GM12873 (cell line): ENCODE measurements around the gene LDAH.

Source experiments
- CTCF ChIP-seq: IDR thresholded peaks from 2 replicates; pipeline ENCODE4 v1.5.1; 2012; ENCODE audit warnings: low read depth, mild to moderate bottlenecking, moderate library complexity, low read length, control low read depth; ENCODE audit not compliant: insufficient read depth; ENCODE audit errors: missing control alignments

LDAH gene

GRCh38 chr2:20815216-20815615 lies 7.7 kb downstream of the LDAH start:
- TF ChIP-seq CTCF, result no peak

- TF ChIP-seq CTCF, result no peak
Observed at GRCh38 chr2:20812779-20813178, 10.1 kb downstream of the LDAH start.

- TF ChIP-seq CTCF, result no peak
Observed at GRCh38 chr2:20806286-20806685, 16.6 kb downstream of the LDAH start.

GRCh38 chr2:20803974-20804373 lies 18.9 kb downstream of the LDAH start:
- no peak for TF ChIP-seq CTCF

GRCh38 chr2:20803226-20803682 lies 19.6 kb downstream of the LDAH start:
- no peak for TF ChIP-seq CTCF

DNA sequence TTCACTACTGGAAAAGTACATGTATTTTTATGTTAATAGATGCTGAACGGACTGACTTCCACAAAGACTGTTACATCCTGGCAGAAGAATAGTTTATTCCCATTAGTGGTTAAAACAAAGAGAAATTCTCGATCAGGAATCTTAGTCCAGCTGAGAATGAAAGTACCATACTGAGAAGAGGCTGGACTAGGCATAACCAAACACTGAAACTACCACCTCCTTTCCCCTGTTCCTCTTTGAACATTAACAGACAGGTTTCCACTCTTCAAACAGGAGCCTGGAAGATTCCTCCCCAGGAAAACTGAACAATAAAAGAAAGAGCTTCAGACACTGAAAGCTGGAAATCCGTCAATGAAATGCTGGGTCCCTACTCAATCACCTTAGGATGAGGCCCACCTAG lies 25.8 kb downstream of the LDAH start:
- TF ChIP-seq CTCF, result no peak

DNA sequence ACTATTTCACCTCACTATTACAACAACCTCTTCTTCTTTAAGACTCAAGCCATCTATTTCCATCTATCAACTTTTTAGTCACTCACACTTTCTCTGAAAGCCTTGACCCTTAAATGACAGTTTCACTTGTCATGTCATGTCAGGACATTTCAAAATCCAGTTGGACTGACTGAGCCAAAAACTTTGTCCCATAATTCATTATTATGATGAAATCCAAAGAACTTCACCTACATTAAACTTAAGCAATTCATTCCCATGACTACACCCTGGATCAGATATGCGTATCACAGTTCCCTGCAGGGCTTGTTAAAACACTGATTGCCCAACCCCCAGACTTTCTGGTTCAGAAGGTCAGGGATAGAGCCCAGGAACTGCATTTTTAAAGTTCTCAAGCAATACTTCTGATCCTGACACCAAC lies 26.5 kb downstream of the LDAH start:
- no peak for TF ChIP-seq CTCF
